GM12878 (cell line): Measurements from ENCODE around the gene ANKRD42. TPM values are rescaled to one million over a fixed set of nuclear protein-coding genes. Genes with fewer than 3 reads are reported as not detected.

Experiments used
- ATAC-seq: fragments of 200-7000 bp; cut with Tn5 transposase; 3 replicates; pipeline ENCODE4 v1.9.1; 2020; ENCODE audit warnings: mild to moderate bottlenecking, moderate library complexity
- BruUV-seq: library from RNA; stranded (reverse); fragments of 400-500 nt; replicated peaks from 2 replicates; lab custom pipeline; 2021; lab: Mats Ljungman, UMichigan
- CTCF ChIA-PET: fragments of 300-600 bp; sonication (Branson Sonifier 250); formaldehyde crosslinking; extraction: SDS; loops from one replicate; lab custom pipeline; 2021; ENCODE audit warnings: inconsistent platforms; lab: Yijun Ruan, JAX
- POLR2A ChIA-PET: fragments of 350-600 bp; formaldehyde crosslinking; extraction: SDS; loops from one replicate; lab custom pipeline; 2021; ENCODE audit warnings: inconsistent platforms; lab: Charles Lee
- RAD21 ChIA-PET: fragments of 300-600 bp; sonication (Branson Sonifier 250); formaldehyde crosslinking; loops from one replicate; lab custom pipeline; 2023; ENCODE audit warnings: antibody characterized with exemption; ENCODE audit not compliant: unreplicated experiment; lab: Charles Lee
- SMC1A ChIA-PET: fragments of 300-600 bp; sonication (Branson Sonifier 250); formaldehyde crosslinking; loops from one replicate; lab custom pipeline; 2023; ENCODE audit not compliant: unreplicated experiment, uncharacterized antibody; lab: Charles Lee
- DNase-seq: peaks from one replicate; pipeline ENCODE4 v3.0.0-alpha.2; 2011; ENCODE audit warnings: low read depth, low spot score
- FAIRE-seq: peaks from 3 replicates; lab custom pipeline; 2011; peaks lifted over from hg19 to GRCh38; lab: Jason Lieb, UNC
- H2AFZ ChIP-seq: 2 replicates; pipeline ENCODE4 v1.6.0; 2011; ENCODE audit warnings: low read depth, low read length, control low read depth; ENCODE audit not compliant: control insufficient read depth
- H3K27ac ChIP-seq: 2 replicates; pipeline ENCODE4 v1.5.1; 2011; ENCODE audit warnings: control low read depth; ENCODE audit not compliant: control insufficient read depth, insufficient read depth
- H3K27me3 ChIP-seq, 2 experiments: replicated peaks in 1 of 2; 2 replicates each; pipeline versions ENCODE4 v1.6.0 to v1.6.1; 2011; ENCODE audit warnings: low read length in 1 of 2; ENCODE audit not compliant: control insufficient read depth in 2 of 2, insufficient read depth in 2 of 2
- H3K36me3 ChIP-seq, 2 experiments: 2 replicates each; pipeline ENCODE4 v1.5.1; 2011; ENCODE audit warnings: low read length in 1 of 2; ENCODE audit not compliant: control insufficient read depth in 2 of 2, insufficient read depth in 2 of 2
- H3K4me1 ChIP-seq: 2 replicates; pipeline ENCODE4 v1.6.1; 2011; ENCODE audit warnings: mild to moderate bottlenecking, low read length, moderate library complexity, mixed read lengths; ENCODE audit not compliant: control insufficient read depth, insufficient read depth
- H3K4me2 ChIP-seq: 2 replicates; pipeline ENCODE4 v1.6.0; 2011; ENCODE audit warnings: control low read depth; ENCODE audit not compliant: control insufficient read depth, insufficient read depth
- H3K4me3 ChIP-seq: fragments of 200-600 bp; sonication (generic); 2 replicates; pipeline ENCODE4 v1.5.1; 2016
- H3K79me2 ChIP-seq: 2 replicates; pipeline ENCODE4 v1.6.0; 2011; ENCODE audit warnings: low read length; ENCODE audit not compliant: control insufficient read depth, insufficient read depth
- H3K9ac ChIP-seq: 2 replicates; pipeline ENCODE4 v1.8.0; 2011; ENCODE audit warnings: low read length, control low read depth, mixed read lengths; ENCODE audit not compliant: control insufficient read depth, insufficient read depth
- H3K9me3 ChIP-seq: replicated peaks from 3 replicates; pipeline ENCODE4 v1.5.1; 2011; ENCODE audit warnings: mild to moderate bottlenecking, low read length; ENCODE audit not compliant: control insufficient read depth, insufficient read depth
- H4K20me1 ChIP-seq: 2 replicates; pipeline ENCODE4 v1.6.0; 2011; ENCODE audit not compliant: control insufficient read depth, insufficient read depth
- CBFB ChIP-seq: IDR thresholded peaks from 2 replicates; pipeline ENCODE4 v1.6.1; 2016; ENCODE audit warnings: antibody characterized with exemption, low read depth
- JUND ChIP-seq: IDR thresholded peaks from 2 replicates; pipeline ENCODE4 v1.6.1; 2012; ENCODE audit warnings: low read depth, mild to moderate bottlenecking, low read length, improper control_type of control experiment, moderate library complexity
- NR2C1 ChIP-seq: fragments of 450-650 bp; IDR thresholded peaks from 2 replicates; pipeline ENCODE4 v1.6.1; 2017; ENCODE audit warnings: antibody characterized with exemption, mild to moderate bottlenecking, moderate library complexity
- RAD51 ChIP-seq: fragments of 450-650 bp; IDR thresholded peaks from 2 replicates; pipeline ENCODE4 v1.6.1; 2016; ENCODE audit warnings: moderate library complexity, mild to moderate bottlenecking, inconsistent platforms
- SPI1 ChIP-seq: IDR thresholded peaks from 2 replicates; pipeline ENCODE4 v1.6.1; 2011; ENCODE audit warnings: low read depth, mild to moderate bottlenecking, low read length, moderate library complexity, borderline replicate concordance; ENCODE audit not compliant: insufficient read depth
- WRNIP1 ChIP-seq: IDR thresholded peaks from 2 replicates; pipeline ENCODE4 v1.6.1; 2011; ENCODE audit warnings: low read depth, low read length, improper control_type of control experiment, borderline replicate concordance
- YY1 ChIP-seq: IDR thresholded peaks from 2 replicates; pipeline ENCODE4 v1.6.1; 2011; ENCODE audit warnings: low read depth, mild to moderate bottlenecking, low read length
- ZZZ3 ChIP-seq: IDR thresholded peaks from 2 replicates; pipeline ENCODE4 v1.6.1; 2011; ENCODE audit warnings: low read depth; ENCODE audit not compliant: control insufficient read depth, insufficient read length
- WGBS: methylation state at CpG from one replicate; pipeline ENCODE4 v1.1.6; 2016; ENCODE audit warnings: low lambda C conversion rate; ENCODE audit not compliant: insufficient replicate concordance, insufficient coverage; ENCODE audit errors: missing lambda C conversion rate; 5-methylcytosine and 5-hydroxymethylcytosine counted together
- in situ Hi-C: fragments of 300-500 bp; cut with MboI; formaldehyde crosslinking; loops from 9 replicates; pipeline ENCODE4 v1.14.3; 2018; ENCODE audit warnings: mixed read lengths
- intact Hi-C: fragments of 100-400 bp; cut with micrococcal nuclease; formaldehyde crosslinking; loops from one replicate; pipeline ENCODE4 v1.14.2; 2022; ENCODE audit not compliant: unreplicated experiment
- polyA plus RNA-seq, 11 experiments: library from polyadenylated mRNA; depleted of rRNA in 4 of 11; unstranded in 6 of 11; stranded (reverse) in 5 of 11; fragments of >200 nt; fragmentation: Nextera tagmentation in 4 of 11; fragmentation: Illumina TruSeq in 1 of 11; extraction: Ambion mirVana in 4 of 11; extraction: Trizol in 1 of 11; gene quantifications; 1 replicate in 1 of 11; 2 replicates in 10 of 11; pipeline versions ENCODE4 v1.2.1 to v1.2.3, GENCODE V29; 2011 to 2016; ENCODE audit warnings: inconsistent platforms in 2 of 11, missing spikeins in 2 of 11, low read depth in 1 of 11
- total RNA-seq, 4 experiments: library from RNA; depleted of rRNA in 3 of 4; stranded (reverse); fragments of >200 nt in 3 of 4; fragmentation: Illumina TruSeq in 1 of 4; extraction: Trizol in 1 of 4; gene quantifications; 2 replicates each; pipeline versions ENCODE4 v1.2.1 to v1.2.3, GENCODE V29; 2013 to 2021
- TF ChIP-seq, protein P1 (sequence below): IDR thresholded peaks from 2 replicates; pipeline ENCODE4 v1.6.1; 2011; ENCODE audit warnings: low read depth, low read length, improper control_type of control experiment, borderline replicate concordance
- TF ChIP-seq, protein P2 (sequence below): IDR thresholded peaks from 2 replicates; pipeline ENCODE4 v1.6.1; 2012; ENCODE audit warnings: low read depth, low read length, improper control_type of control experiment
- TF ChIP-seq, protein P3 (sequence below): fragments of 450-650 bp; IDR thresholded peaks from 2 replicates; pipeline ENCODE4 v1.6.1; 2017; ENCODE audit warnings: low read depth, mild to moderate bottlenecking, moderate library complexity
- TF ChIP-seq, protein P4 (sequence below): fragments of 450-650 bp; IDR thresholded peaks from 2 replicates; pipeline ENCODE4 v1.6.1; 2018; ENCODE audit warnings: mild to moderate bottlenecking, low read depth, moderate library complexity; ENCODE audit not compliant: partially characterized antibody

Gene ANKRD42
- total and polyA plus RNA-seq, 10 of the 15 experiments (the other 5 are each of a cell fraction or from before 2014, with no cell fraction given), result 0.68 to 3.2 (median 2.0) TPM

DNA sequence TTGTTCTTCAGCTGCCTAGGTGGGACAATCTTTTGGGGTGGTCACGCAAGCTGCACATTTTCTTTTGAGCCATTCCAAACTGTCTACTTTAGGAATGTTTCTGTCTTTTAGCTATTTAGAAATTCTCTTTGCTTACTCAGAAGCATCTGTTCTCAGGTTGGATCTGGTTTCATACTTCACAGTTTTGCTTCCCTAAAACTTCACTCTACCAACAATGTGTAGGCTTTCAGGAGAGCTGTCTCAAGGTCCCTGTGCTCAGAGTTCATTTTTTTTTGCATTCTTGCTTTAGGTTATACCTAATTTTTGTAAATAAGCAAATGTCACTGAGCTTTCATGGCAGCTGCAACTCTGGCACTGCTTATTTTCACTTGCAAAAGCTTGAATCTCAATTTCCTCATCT, 55.9 kb downstream of the ANKRD42 start:
- no peaks in the 10 kb centered on the region for H3K9me3 ChIP-seq
- ChIA-PET RAD21 (interaction anchor here (0.6 to 3.5 kb wide), 24 partner anchors 13 to 568 kb away, joined by 3 to 36 read pairs (median 6); partner anchors contain the start of genes DDIAS, PCF11 and PRCP), SMC1A (interaction anchor here (0.6 to 4.6 kb wide), 41 partner anchors 9 to 570 kb away, joined by 3 to 56 read pairs (median 4); partner anchors contain the start of gene DDIAS), CTCF (interaction anchor here (0.7 to 4.6 kb wide), 69 partner anchors 7 to 570 kb away, joined by 3 to 87 read pairs (median 5); partner anchors contain the start of genes DDIAS, PCF11, PRCP and RAB30), POLR2A (interaction anchor here (0.6 to 1.3 kb wide), 2 partner anchors 382 to 435 kb away, joined by 3 to 6 read pairs; no protein-coding TSS in a partner anchor)
- TF ChIP-seq SPI1 (no peak), RAD51 (no peak), WRNIP1 (no peak), JUND (no peak), NR2C1 (no peak), CBFB (no peak), YY1 (no peak), ZZZ3 (no peak)
- TF ChIP-seq, protein P1, sequence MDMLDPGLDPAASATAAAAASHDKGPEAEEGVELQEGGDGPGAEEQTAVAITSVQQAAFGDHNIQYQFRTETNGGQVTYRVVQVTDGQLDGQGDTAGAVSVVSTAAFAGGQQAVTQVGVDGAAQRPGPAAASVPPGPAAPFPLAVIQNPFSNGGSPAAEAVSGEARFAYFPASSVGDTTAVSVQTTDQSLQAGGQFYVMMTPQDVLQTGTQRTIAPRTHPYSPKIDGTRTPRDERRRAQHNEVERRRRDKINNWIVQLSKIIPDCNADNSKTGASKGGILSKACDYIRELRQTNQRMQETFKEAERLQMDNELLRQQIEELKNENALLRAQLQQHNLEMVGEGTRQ, result no peak
- TF ChIP-seq, protein P2, sequence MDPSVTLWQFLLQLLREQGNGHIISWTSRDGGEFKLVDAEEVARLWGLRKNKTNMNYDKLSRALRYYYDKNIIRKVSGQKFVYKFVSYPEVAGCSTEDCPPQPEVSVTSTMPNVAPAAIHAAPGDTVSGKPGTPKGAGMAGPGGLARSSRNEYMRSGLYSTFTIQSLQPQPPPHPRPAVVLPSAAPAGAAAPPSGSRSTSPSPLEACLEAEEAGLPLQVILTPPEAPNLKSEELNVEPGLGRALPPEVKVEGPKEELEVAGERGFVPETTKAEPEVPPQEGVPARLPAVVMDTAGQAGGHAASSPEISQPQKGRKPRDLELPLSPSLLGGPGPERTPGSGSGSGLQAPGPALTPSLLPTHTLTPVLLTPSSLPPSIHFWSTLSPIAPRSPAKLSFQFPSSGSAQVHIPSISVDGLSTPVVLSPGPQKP, result no peak
- TF ChIP-seq, protein P3, sequence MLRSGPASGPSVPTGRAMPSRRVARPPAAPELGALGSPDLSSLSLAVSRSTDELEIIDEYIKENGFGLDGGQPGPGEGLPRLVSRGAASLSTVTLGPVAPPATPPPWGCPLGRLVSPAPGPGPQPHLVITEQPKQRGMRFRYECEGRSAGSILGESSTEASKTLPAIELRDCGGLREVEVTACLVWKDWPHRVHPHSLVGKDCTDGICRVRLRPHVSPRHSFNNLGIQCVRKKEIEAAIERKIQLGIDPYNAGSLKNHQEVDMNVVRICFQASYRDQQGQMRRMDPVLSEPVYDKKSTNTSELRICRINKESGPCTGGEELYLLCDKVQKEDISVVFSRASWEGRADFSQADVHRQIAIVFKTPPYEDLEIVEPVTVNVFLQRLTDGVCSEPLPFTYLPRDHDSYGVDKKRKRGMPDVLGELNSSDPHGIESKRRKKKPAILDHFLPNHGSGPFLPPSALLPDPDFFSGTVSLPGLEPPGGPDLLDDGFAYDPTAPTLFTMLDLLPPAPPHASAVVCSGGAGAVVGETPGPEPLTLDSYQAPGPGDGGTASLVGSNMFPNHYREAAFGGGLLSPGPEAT, result no peak
- TF ChIP-seq, protein P4, sequence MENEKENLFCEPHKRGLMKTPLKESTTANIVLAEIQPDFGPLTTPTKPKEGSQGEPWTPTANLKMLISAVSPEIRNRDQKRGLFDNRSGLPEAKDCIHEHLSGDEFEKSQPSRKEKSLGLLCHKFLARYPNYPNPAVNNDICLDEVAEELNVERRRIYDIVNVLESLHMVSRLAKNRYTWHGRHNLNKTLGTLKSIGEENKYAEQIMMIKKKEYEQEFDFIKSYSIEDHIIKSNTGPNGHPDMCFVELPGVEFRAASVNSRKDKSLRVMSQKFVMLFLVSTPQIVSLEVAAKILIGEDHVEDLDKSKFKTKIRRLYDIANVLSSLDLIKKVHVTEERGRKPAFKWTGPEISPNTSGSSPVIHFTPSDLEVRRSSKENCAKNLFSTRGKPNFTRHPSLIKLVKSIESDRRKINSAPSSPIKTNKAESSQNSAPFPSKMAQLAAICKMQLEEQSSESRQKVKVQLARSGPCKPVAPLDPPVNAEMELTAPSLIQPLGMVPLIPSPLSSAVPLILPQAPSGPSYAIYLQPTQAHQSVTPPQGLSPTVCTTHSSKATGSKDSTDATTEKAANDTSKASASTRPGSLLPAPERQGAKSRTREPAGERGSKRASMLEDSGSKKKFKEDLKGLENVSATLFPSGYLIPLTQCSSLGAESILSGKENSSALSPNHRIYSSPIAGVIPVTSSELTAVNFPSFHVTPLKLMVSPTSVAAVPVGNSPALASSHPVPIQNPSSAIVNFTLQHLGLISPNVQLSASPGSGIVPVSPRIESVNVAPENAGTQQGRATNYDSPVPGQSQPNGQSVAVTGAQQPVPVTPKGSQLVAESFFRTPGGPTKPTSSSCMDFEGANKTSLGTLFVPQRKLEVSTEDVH, result no peak
- no peak; the same call in 2 of the 3 replicates for ATAC-seq
- H3K4me3 ChIP-seq, result no peak overlapping the region
- H3K9ac ChIP-seq, result no peak overlapping the region
- 96% methylated on average over 1 of the region's 1 CpG for WGBS
- in situ Hi-C loops, result no loop called here
- intact Hi-C loops, result no loop called here
- H3K27ac ChIP-seq, result no peak overlapping the region
- H4K20me1 ChIP-seq, result no peaks in the 10 kb centered on the region
- BruUV-seq, result no TSS peak
- no peak for DNase-seq
- peaks cover 12% of the 10 kb centered on the region for H3K4me1 ChIP-seq
- H2AFZ ChIP-seq, result no peak overlapping the region
- H3K4me2 ChIP-seq, result no peak overlapping the region
- no peaks in the 10 kb centered on the region for H3K79me2 ChIP-seq
- no peak for FAIRE-seq
- no peaks in the 10 kb centered on the region for H3K27me3 ChIP-seq
- H3K36me3 ChIP-seq, result no peaks in the 10 kb centered on the region
